RWPE2 (cell line): ENCODE data around the gene RYK.
A peak's percentile ranks its signal among the peaks of the same experiment; 100 is the strongest.
"Not testable (repeated sequence)": the region's sequence is repeated elsewhere in the genome, so short reads cannot be mapped to it uniquely, and the experiment has no call there.

Experiments
- ATAC-seq: fragments of 200-7000 bp; cut with Tn5 transposase; 3 replicates; pipeline ENCODE4 v1.9.1; 2021; ENCODE audit warnings: low read depth
- DNase-seq: peaks from one replicate; pipeline ENCODE4 v3.0.0-alpha.2; 2020; ENCODE audit warnings: low spot score
- H3K27ac ChIP-seq: fragments of 450-650 bp; 2 replicates; pipeline ENCODE4 v1.5.1; 2017; ENCODE audit warnings: mild to moderate bottlenecking; ENCODE audit not compliant: poor library complexity, severe bottlenecking
- H3K27me3 ChIP-seq: fragments of 250-450 bp; sonication (Bioruptor Pico); 2 replicates; pipeline ENCODE4 v1.5.1; 2021; ENCODE audit warnings: mild to moderate bottlenecking, moderate library complexity; ENCODE audit not compliant: insufficient read depth, poor library complexity, severe bottlenecking
- H3K36me3 ChIP-seq: fragments of 250-450 bp; sonication (Bioruptor Pico); 2 replicates; pipeline ENCODE4 v1.5.1; 2020; ENCODE audit warnings: low read depth, mild to moderate bottlenecking, moderate library complexity
- H3K4me1 ChIP-seq: fragments of 250-450 bp; sonication (Bioruptor Pico); 2 replicates; pipeline ENCODE4 v1.5.1; 2021; ENCODE audit warnings: mild to moderate bottlenecking, moderate library complexity; ENCODE audit not compliant: insufficient read depth, poor library complexity, severe bottlenecking
- H3K4me3 ChIP-seq: fragments of 250-450 bp; sonication (Bioruptor Pico); 2 replicates; pipeline ENCODE4 v1.5.1; 2021; ENCODE audit warnings: mild to moderate bottlenecking, moderate library complexity; ENCODE audit not compliant: severe bottlenecking
- H3K9me3 ChIP-seq: fragments of 250-450 bp; sonication (Bioruptor Pico); 2 replicates; pipeline ENCODE4 v1.5.1; 2021; ENCODE audit warnings: mild to moderate bottlenecking, moderate library complexity; ENCODE audit not compliant: severe bottlenecking
- TF ChIP-seq, protein P1 (sequence below): fragments of 450-650 bp; IDR thresholded peaks from one replicate; pipeline ENCODE4 v1.5.1; 2017; ENCODE audit warnings: mild to moderate bottlenecking, moderate library complexity; ENCODE audit not compliant: poor library complexity, severe bottlenecking

The RYK gene

DNA sequence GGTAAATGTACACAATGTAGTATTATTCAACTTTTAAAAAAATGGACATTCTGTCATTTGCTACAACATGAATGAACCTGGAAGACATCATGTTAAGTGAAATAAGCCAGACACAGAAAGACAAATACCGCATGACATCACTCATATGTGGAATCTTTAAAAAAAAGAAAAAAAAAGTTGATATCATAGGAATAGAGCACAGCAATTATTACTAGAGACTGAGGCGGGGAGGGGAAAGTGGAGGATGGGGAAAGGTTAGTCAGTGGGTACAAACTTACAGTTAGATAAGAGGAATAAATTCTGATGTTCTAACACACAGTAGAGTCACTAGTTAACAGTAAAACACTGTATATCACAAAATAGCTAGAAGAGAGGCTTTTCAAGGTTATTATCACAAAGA lies 22.2 kb downstream of the RYK start:
- H3K36me3 ChIP-seq: no peaks in the 10 kb centered on the region
- ATAC-seq: no peak
- H3K9me3 ChIP-seq: no peaks in the 10 kb centered on the region
- TF ChIP-seq, protein P1, sequence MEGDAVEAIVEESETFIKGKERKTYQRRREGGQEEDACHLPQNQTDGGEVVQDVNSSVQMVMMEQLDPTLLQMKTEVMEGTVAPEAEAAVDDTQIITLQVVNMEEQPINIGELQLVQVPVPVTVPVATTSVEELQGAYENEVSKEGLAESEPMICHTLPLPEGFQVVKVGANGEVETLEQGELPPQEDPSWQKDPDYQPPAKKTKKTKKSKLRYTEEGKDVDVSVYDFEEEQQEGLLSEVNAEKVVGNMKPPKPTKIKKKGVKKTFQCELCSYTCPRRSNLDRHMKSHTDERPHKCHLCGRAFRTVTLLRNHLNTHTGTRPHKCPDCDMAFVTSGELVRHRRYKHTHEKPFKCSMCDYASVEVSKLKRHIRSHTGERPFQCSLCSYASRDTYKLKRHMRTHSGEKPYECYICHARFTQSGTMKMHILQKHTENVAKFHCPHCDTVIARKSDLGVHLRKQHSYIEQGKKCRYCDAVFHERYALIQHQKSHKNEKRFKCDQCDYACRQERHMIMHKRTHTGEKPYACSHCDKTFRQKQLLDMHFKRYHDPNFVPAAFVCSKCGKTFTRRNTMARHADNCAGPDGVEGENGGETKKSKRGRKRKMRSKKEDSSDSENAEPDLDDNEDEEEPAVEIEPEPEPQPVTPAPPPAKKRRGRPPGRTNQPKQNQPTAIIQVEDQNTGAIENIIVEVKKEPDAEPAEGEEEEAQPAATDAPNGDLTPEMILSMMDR: no peak
- H3K4me1 ChIP-seq: peaks cover 17% of the 10 kb centered on the region
- H3K27me3 ChIP-seq: no peaks in the 10 kb centered on the region
- no peak overlapping the region for H3K4me3 ChIP-seq
- H3K27ac ChIP-seq: no peak overlapping the region
- DNase-seq: no peak

DNA sequence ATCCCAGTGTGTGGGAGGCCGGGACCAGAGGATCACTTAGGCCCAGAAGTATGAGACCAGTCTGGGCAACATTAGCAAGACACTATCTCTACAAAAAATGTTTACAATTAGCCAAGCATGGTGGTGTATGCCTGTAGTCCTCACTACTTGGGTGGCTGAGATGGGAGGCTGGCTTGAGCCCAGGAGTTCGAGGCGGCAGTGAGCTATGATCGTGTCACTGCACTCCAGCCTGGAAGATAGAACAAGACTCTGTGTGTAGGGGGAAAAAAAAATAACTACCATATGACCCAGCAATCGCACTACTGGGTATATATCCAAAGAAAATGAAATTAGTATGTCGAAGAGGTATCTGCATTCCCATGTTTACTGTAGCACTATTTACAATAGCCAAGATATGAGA lies 22.6 kb downstream of the RYK start:
- TF ChIP-seq, protein P1: no peak
- Histone ChIP-seq H3K4me1 (peaks cover 17% of the 10 kb centered on the region), H3K9me3 (no peaks in the 10 kb centered on the region), H3K27ac (no peak overlapping the region), H3K27me3 (no peaks in the 10 kb centered on the region), H3K36me3 (no peaks in the 10 kb centered on the region), H3K4me3 (no peak overlapping the region)
- ATAC-seq (no peak), DNase-seq (no peak)

DNA sequence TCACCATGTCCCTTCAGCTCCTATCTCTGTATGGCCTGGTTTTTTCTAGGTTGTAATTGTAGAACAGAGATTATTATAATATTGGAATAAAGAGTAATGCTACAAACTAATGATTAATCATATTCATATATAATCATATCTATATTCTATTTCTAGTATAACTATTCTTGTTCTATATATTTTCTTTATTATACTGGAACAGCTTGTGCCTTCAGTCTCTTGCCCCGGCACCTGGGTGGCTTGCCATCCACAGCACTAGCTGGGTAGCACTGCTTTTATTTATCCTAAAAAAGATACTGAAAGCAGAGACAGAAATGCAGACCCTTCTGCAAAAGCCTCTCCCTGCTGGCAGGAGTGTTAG lies 25.9 kb downstream of the RYK start:
- H3K4me3 ChIP-seq, H3K27ac ChIP-seq, ATAC-seq, DNase-seq, H3K4me1 ChIP-seq, H3K9me3 ChIP-seq, H3K27me3 ChIP-seq: not testable (repeated sequence)
- TF ChIP-seq, protein P1: peak; percentile 39
- peaks cover 28% of the 10 kb centered on the region for H3K36me3 ChIP-seq

DNA sequence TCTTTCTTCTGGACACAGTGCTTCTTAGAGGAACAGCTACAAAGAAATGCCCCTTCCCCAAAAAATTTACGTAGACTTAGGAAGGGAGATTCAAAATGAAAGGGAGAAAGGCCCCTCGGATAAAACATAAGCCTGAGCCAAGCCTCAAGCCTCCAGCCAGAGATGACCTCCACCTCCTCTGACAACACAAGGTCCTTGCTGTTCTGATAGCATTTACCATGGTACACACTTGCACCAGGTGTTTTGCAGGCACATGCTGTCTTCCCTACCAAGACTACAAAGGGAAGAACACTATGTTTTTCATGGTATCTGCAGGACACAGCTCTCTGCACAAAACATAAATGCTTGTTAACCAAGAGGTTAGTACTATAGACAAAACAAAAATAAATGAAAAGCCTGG lies 27.8 kb downstream of the RYK start:
- Histone ChIP-seq H3K9me3 (no peaks in the 10 kb centered on the region), H3K36me3 (peaks cover 28% of the 10 kb centered on the region), H3K4me1 (peaks cover 9% of the 10 kb centered on the region), H3K4me3 (no peak overlapping the region), H3K27ac (no peak overlapping the region), H3K27me3 (no peaks in the 10 kb centered on the region)
- TF ChIP-seq, protein P1: no peak
- ATAC-seq (no peak; the same call in 2 of the 3 replicates), DNase-seq (no peak)

DNA sequence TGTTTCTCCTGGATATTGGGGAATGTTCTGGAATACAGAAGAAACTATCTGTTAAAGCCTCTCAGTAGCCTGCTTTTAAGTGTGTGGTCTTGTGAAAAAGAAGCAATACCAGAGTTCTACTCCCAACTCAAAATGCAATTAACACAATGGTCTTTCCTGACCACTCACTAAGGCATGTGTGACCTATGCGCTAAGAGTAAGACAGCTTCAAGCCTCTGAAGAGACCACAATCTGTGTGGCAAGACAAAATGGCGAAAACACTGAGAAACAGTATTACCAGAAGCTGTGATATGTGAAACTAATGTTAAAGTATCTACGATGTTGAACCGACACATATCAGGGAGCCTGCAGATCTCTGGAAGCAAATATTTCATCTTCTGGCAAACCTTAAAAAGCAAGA lies 33.8 kb downstream of the RYK start:
- DNase-seq (no peak), ATAC-seq (no peak)
- TF ChIP-seq, protein P1: no peak
- H3K9me3 ChIP-seq: no peaks in the 10 kb centered on the region
- no peak overlapping the region for H3K4me3 ChIP-seq
- no peak overlapping the region for H3K27ac ChIP-seq
- H3K27me3 ChIP-seq: no peaks in the 10 kb centered on the region
- no peaks in the 10 kb centered on the region for H3K4me1 ChIP-seq
- peaks cover 18% of the 10 kb centered on the region for H3K36me3 ChIP-seq
